Skin epidermis (tissue), 12 donors: ENCODE results near the gene RAB30.
A peak's percentile ranks its signal among the peaks of the same experiment; 100 is the strongest.

Experiments used
- H3K27ac ChIP-seq, 21 experiments: fragments of 200-600 bp; sonication (generic) in 11 of 21; one replicate each; pipeline ENCODE4 v1.5.0; 2020; ENCODE audit warnings: mild to moderate bottlenecking in 3 of 21, inconsistent platforms in 2 of 21, moderate library complexity in 2 of 21
- H3K4me3 ChIP-seq, 7 experiments: fragments of 200-600 bp; sonication (generic) in 2 of 7; one replicate each; pipeline ENCODE4 v1.5.0; 2020; ENCODE audit warnings: inconsistent platforms in 2 of 7, mild to moderate bottlenecking in 2 of 7, moderate library complexity in 1 of 7

RAB30 gene

GRCh38 chr11:83071567-83072349 lies at the start of gene RAB30:
TSS of gene RAB30 (minus strand) at chr11:83071897. CDS start at chr11:82997316, 74,581 bp downstream.
- Histone ChIP-seq H3K27ac (peak within 1 kb of the TSS; percentile 86 to 98 (median 93)), H3K4me3 (peak within 1 kb of the TSS; percentile 65 to 87 (median 74))

- Histone ChIP-seq H3K27ac (no peak overlapping the region), H3K4me3 (no peak overlapping the region)
Measured at GRCh38 chr11:83120327-83120726, 48.6 kb upstream of the RAB30 start.

GRCh38 chr11:83119216-83119615 lies 47.5 kb upstream of the RAB30 start:
- Histone ChIP-seq H3K27ac (no peak overlapping the region), H3K4me3 (no peak overlapping the region)

- peak overlapping the region in 1 of 21 experiments; percentile 20 for H3K27ac ChIP-seq
- no peak overlapping the region for H3K4me3 ChIP-seq
Measured at GRCh38 chr11:83118814-83119213, 47.1 kb upstream of the RAB30 start.

- peak overlapping the region in 1 of 21 experiments; percentile 16 for H3K27ac ChIP-seq
- H3K4me3 ChIP-seq = no peak overlapping the region
Measured at GRCh38 chr11:83116015-83116641, 44.4 kb upstream of the RAB30 start.

GRCh38 chr11:83115551-83115950 lies 43.9 kb upstream of the RAB30 start:
- H3K4me3 ChIP-seq = no peak overlapping the region
- H3K27ac ChIP-seq = no peak overlapping the region

GRCh38 chr11:83115026-83115425 lies 43.3 kb upstream of the RAB30 start:
- Histone ChIP-seq H3K27ac (no peak overlapping the region), H3K4me3 (no peak overlapping the region)

- Histone ChIP-seq H3K27ac (no peak overlapping the region), H3K4me3 (no peak overlapping the region)
Measured at GRCh38 chr11:83112886-83113285, 41.2 kb upstream of the RAB30 start.

- no peak overlapping the region for H3K4me3 ChIP-seq
- no peak overlapping the region for H3K27ac ChIP-seq
Measured at GRCh38 chr11:83105168-83105567, 33.5 kb upstream of the RAB30 start.

- Histone ChIP-seq H3K27ac (no peak overlapping the region), H3K4me3 (no peak overlapping the region)
Measured at GRCh38 chr11:83102834-83103233, 31.1 kb upstream of the RAB30 start.

- H3K27ac ChIP-seq = no peak overlapping the region
- H3K4me3 ChIP-seq = no peak overlapping the region
Measured at GRCh38 chr11:83097429-83098075, 25.9 kb upstream of the RAB30 start.

GRCh38 chr11:83093634-83094033 lies 21.9 kb upstream of the RAB30 start:
- Histone ChIP-seq H3K27ac (no peak overlapping the region), H3K4me3 (no peak overlapping the region)

- H3K4me3 ChIP-seq = no peak overlapping the region
- H3K27ac ChIP-seq = peak overlapping the region in 1 of 21 experiments; percentile 8
Measured at GRCh38 chr11:83092488-83093384, 21.0 kb upstream of the RAB30 start.

GRCh38 chr11:83088965-83089364 lies 17.3 kb upstream of the RAB30 start:
- H3K27ac ChIP-seq = no peak overlapping the region

GRCh38 chr11:83087035-83087434 lies 15.3 kb upstream of the RAB30 start:
- Histone ChIP-seq H3K4me3 (no peak overlapping the region), H3K27ac (no peak overlapping the region)

More at GRCh38 chr11:83088965-83089364, 17.3 kb upstream of the RAB30 start:
- H3K4me3 ChIP-seq = no peak overlapping the region

- no peak overlapping the region for H3K4me3 ChIP-seq
- no peak overlapping the region for H3K27ac ChIP-seq
Measured at GRCh38 chr11:83079820-83080219, 8.1 kb upstream of the RAB30 start.

GRCh38 chr11:83078269-83078668 lies 6.6 kb upstream of the RAB30 start:
- Histone ChIP-seq H3K27ac (no peak overlapping the region), H3K4me3 (no peak overlapping the region)

GRCh38 chr11:83073884-83074283 lies 2.2 kb upstream of the RAB30 start:
- Histone ChIP-seq H3K27ac (no peak overlapping the region), H3K4me3 (no peak overlapping the region)

- Histone ChIP-seq H3K4me3 (peak overlapping the region in 6 of 7 experiments; percentile 65 to 87 (median 74)), H3K27ac (peak overlapping the region in 5 of 21 experiments; percentile 89 to 97 (median 91))
Measured at GRCh38 chr11:83073258-83073657, 1.6 kb upstream of the RAB30 start.
